Melanocyte of skin (primary cell): ENCODE measurements around the gene PSMG2. TPM values are rescaled to one million over a fixed set of nuclear protein-coding genes. Genes with fewer than 3 reads are reported as not detected.

Experiments
- small RNA-seq, 2 donors: library from RNA; depleted of rRNA; stranded (forward); fragments of <200 nt; gene quantifications; one replicate each; pipeline ENCODE3, GENCODE V24; 2012
- total RNA-seq, 2 donors: library from RNA; depleted of rRNA; stranded (reverse); fragments of >200 nt; gene quantifications; 2 replicates each; pipeline ENCODE4 v1.2.3, GENCODE V29; 2012

Gene PSMG2, protein sequence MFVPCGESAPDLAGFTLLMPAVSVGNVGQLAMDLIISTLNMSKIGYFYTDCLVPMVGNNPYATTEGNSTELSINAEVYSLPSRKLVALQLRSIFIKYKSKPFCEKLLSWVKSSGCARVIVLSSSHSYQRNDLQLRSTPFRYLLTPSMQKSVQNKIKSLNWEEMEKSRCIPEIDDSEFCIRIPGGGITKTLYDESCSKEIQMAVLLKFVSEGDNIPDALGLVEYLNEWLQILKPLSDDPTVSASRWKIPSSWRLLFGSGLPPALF
- total RNA-seq = 100 to 1,000 TPM in 1 of 2 donors, 10 to 100 TPM in 1; 73.6 to 104 TPM

DNA sequence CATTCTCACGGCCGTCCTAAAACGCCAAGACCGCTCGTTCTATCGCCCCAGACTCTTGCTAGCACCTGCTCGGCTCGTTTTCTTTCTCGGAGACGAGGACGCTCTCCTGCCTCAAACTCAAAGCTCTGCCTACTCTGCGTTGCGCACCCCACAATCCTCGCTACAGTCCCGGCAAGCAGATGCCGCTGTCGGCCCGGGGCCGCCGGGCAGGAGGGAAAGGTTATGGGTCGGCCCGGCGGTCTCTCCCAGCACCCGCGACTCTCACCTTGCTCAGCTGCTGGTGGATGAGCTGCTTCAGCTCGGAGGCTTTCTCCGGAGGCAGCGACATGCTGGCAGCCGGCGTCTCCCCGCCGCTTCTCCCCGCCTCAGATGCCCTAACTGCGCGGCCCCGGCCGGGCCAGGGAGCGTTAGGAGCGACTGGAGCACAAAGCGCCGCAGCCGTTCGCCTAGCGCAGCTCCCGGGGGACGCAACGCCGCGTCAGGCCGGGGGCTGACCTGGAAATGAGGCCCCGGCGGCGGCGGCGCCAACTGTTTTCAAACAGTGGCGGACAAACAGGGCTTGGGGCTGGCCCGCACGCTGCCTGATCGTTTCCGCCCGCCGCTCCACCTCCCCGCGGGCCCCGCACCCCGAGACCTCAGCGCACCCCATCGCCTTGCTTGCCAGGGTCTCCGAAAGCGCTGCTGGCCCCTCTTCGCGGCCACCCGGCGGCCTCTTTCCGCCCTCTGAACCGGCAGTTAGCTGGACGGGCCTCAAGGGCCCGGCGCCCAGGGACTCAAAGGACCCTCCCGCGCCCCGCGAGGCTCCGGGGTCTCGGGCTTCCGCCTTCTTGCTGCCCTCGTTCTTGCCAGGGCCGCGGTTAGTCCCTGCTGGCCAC lies at the start of gene PSMG2, which contains the start of gene CEP76:
Gene PSMG2, plus strand, starts transcription at position 822 of the 875 bp plus-strand sequence. CDS start 66 bp downstream, outside the sequence.
Gene CEP76, minus strand, starts transcription at position 503 of the 875 bp plus-strand sequence. Its CDS starts 175 bp downstream, at position 328.

DNA sequence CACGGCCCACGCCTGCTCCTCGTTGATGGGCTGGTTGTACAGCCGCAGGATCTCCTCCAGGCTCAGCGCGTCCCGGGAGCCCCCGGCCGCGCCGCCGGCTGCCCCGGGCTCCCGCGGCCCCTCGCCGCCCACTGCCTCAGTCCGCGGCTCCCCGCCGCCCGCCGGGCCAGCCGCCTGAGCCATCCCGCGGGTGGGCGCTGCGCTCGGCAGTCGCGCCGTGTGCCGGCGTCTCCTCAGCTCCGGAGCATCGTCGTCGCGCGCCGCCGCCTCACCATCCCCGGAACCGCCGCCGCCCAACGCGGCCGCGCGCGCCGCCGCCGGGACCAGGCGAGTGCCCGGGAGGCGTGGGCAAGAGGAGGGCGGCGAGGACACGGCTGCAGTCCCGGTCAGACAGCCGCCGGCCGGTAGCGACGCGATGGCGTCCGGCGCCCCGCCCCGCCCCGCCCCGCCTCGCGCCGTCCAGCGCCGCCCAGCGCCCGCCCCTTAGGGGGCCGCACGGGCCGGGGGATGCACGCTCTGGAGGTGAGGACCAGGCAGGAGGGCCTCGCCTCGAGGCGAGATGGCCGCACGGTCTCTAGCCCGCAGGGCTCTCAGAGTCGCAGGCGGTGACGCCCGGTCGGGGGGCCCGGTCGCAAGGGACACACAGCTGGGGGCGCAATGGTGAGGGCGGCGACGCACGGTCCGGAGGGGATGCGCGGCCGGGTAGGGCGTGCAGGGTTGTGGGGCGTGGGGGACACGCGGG lies 45.0 kb upstream of the PSMG2 start, which contains the start of gene SPIRE1:
Gene SPIRE1, minus strand, starts transcription at position 424 of the 742 bp plus-strand sequence. Its CDS starts 241 bp downstream, at position 183.

Small RNA genes lying within 50 kb of the gene (small RNA-seq; reads per million reads assigned to genes)
- gene RF00019 = 0 reads per million in 2 donors

Other genes with a start within 250 kb of the PSMG2 start
- gene SPIRE1, start 44.9 kb upstream of the PSMG2 start, total RNA-seq = 10 to 100 TPM; 47.1 to 47.3 TPM
- 10 to 100 TPM in 1 of 2 donors, 1 to 10 TPM in 1; 7.2 to 14.3 TPM for gene CEP76, start 319 bp upstream of the PSMG2 start, total RNA-seq
- 10 to 100 TPM; 13.4 to 16.7 TPM for gene PTPN2, start 181.2 kb downstream of the PSMG2 start, total RNA-seq
- 10 to 100 TPM; 23.4 to 40.0 TPM for gene SEH1L, start 245.0 kb downstream of the PSMG2 start, total RNA-seq